NB4 (cell line): ENCODE results near the gene MYO7B.

ENCODE experiments used
- CTCF ChIP-seq: IDR thresholded peaks from one replicate; pipeline ENCODE4 v1.5.1; 2012; ENCODE audit warnings: low read depth, low read length
- MAX ChIP-seq: IDR thresholded peaks from 2 replicates; pipeline ENCODE4 v1.6.1; 2011; ENCODE audit warnings: low read depth, low read length
- POLR2A ChIP-seq: IDR thresholded peaks from 2 replicates; pipeline ENCODE4 v1.6.1; 2011; ENCODE audit warnings: mild to moderate bottlenecking; ENCODE audit not compliant: insufficient read length; ENCODE audit errors: extremely low read depth

GRCh38 chr2:127645026-127645394 lies 109.5 kb downstream of the MYO7B start:
- TF ChIP-seq CTCF: no peak
- no peak for TF ChIP-seq POLR2A
- TF ChIP-seq MAX: no peak
